Astrocyte (in vitro differentiated cells and primary cell): Measurements from ENCODE around the gene NKIRAS1. TPM values are rescaled to one million over a fixed set of nuclear protein-coding genes. Genes with fewer than 3 reads are reported as not detected.
A peak's percentile ranks its signal among the peaks of the same experiment; 100 is the strongest.

Source experiments
- DNase-seq: peaks from one replicate; pipeline ENCODE4 v3.0.0-alpha.2; 2010; ENCODE audit warnings: low read depth
- FAIRE-seq: peaks from 2 replicates; lab custom pipeline; 2011; peaks lifted over from hg19 to GRCh38; lab: Jason Lieb, UNC
- H2AFZ ChIP-seq: 2 replicates; pipeline ENCODE4 v1.6.0; 2012; ENCODE audit warnings: low read depth, low read length, inconsistent platforms
- H3K27ac ChIP-seq: 2 replicates; pipeline ENCODE4 v1.5.1; 2011; ENCODE audit warnings: low read depth, low read length, inconsistent platforms
- H3K27me3 ChIP-seq: 2 replicates; pipeline ENCODE4 v1.6.0; 2011; ENCODE audit warnings: low read length, inconsistent platforms; ENCODE audit not compliant: insufficient read depth
- H3K36me3 ChIP-seq: 2 replicates; pipeline ENCODE4 v1.5.1; 2011; ENCODE audit warnings: low read length, inconsistent platforms; ENCODE audit not compliant: insufficient read depth
- H3K4me1 ChIP-seq: 2 replicates; pipeline ENCODE4 v1.5.1; 2011; ENCODE audit warnings: low read length, inconsistent platforms; ENCODE audit not compliant: insufficient read depth
- H3K4me2 ChIP-seq: 2 replicates; pipeline ENCODE4 v1.6.0; 2012; ENCODE audit warnings: low read length, inconsistent platforms
- H3K4me3 ChIP-seq: 2 replicates; pipeline ENCODE4 v1.5.1; 2011; ENCODE audit warnings: low read depth, mild to moderate bottlenecking, low read length, inconsistent platforms; ENCODE audit not compliant: insufficient read depth
- H3K79me2 ChIP-seq: 2 replicates; pipeline ENCODE4 v1.6.0; 2012; ENCODE audit warnings: mild to moderate bottlenecking, low read length, inconsistent platforms; ENCODE audit not compliant: insufficient read depth
- H3K9ac ChIP-seq: 2 replicates; pipeline ENCODE4 v1.6.0; 2012; ENCODE audit warnings: mild to moderate bottlenecking, low read length, inconsistent platforms
- H3K9me3 ChIP-seq: 2 replicates; pipeline ENCODE4 v1.5.1; 2012; ENCODE audit warnings: low read depth, mild to moderate bottlenecking, low read length, inconsistent platforms; ENCODE audit not compliant: insufficient read depth
- H4K20me1 ChIP-seq: 2 replicates; pipeline ENCODE4 v1.6.0; 2012; ENCODE audit warnings: low read length, inconsistent platforms; ENCODE audit not compliant: insufficient read depth
- H3K27ac Mint-ChIP-seq: one replicate; pipeline ENCODE4 v1.8.0; 2021; ENCODE audit warnings: mild to moderate bottlenecking, mixed read lengths; ENCODE audit not compliant: unreplicated experiment
- H3K27me3 Mint-ChIP-seq: one replicate; pipeline ENCODE4 v1.8.0; 2021; ENCODE audit warnings: low read depth, mixed read lengths; ENCODE audit not compliant: unreplicated experiment
- H3K36me3 Mint-ChIP-seq: one replicate; pipeline ENCODE4 v1.8.0; 2021; ENCODE audit warnings: low read depth, mixed read lengths; ENCODE audit not compliant: unreplicated experiment
- H3K4me1 Mint-ChIP-seq: one replicate; pipeline ENCODE4 v1.8.0; 2021; ENCODE audit warnings: low read depth, mixed read lengths; ENCODE audit not compliant: unreplicated experiment
- H3K4me3 Mint-ChIP-seq: one replicate; pipeline ENCODE4 v1.8.0; 2021; ENCODE audit warnings: mild to moderate bottlenecking, moderate library complexity, mixed read lengths; ENCODE audit not compliant: unreplicated experiment
- H3K9me3 Mint-ChIP-seq: one replicate; pipeline ENCODE4 v1.8.0; 2021; ENCODE audit warnings: mild to moderate bottlenecking, mixed read lengths; ENCODE audit not compliant: unreplicated experiment
- CTCF ChIP-seq: IDR thresholded peaks from 2 replicates; pipeline ENCODE4 v1.5.1; 2011; ENCODE audit warnings: low read depth, mild to moderate bottlenecking, inconsistent platforms, low read length, moderate library complexity; ENCODE audit not compliant: insufficient read depth
- EZH2 ChIP-seq: IDR thresholded peaks from 2 replicates; pipeline ENCODE4 v1.6.1; 2012; ENCODE audit warnings: mild to moderate bottlenecking, low read length, inconsistent platforms; ENCODE audit not compliant: insufficient read depth
- total RNA-seq: library from RNA; stranded (reverse); gene quantifications from 2 replicates; pipeline ENCODE4 v1.2.1, GENCODE V29; 2021

The NKIRAS1 gene
- total RNA-seq, 1 donor from 2014 or later = 11.0 TPM

GRCh38 chr3:23874359-23875112 lies 42.3 kb downstream of the NKIRAS1 start:
- Mint-ChIP-seq H3K9me3 (peaks cover 1% of the 10 kb centered on the region), H3K4me1 (peaks cover 42% of the 10 kb centered on the region), H3K27ac (peak overlapping the region; percentile 83), H3K4me3 (no peak overlapping the region), H3K27me3 (no peaks in the 10 kb centered on the region), H3K36me3 (peaks cover 6% of the 10 kb centered on the region)
- Histone ChIP-seq H2AFZ (no peak overlapping the region), H3K27me3 (no peaks in the 10 kb centered on the region), H3K9me3 (peaks cover 2% of the 10 kb centered on the region), H3K9ac (peak overlapping the region; percentile 16), H3K4me2 (peak overlapping the region; percentile 57), H3K36me3 (peaks cover 2% of the 10 kb centered on the region), H3K27ac (peak overlapping the region; percentile 37), H3K4me3 (no peak overlapping the region), H4K20me1 (peaks cover 67% of the 10 kb centered on the region), H3K4me1 (peaks cover 32% of the 10 kb centered on the region), H3K79me2 (peaks cover 48% of the 10 kb centered on the region)
- TF ChIP-seq CTCF (no peak), EZH2 (no peak)
- DNase-seq (peak; percentile 88), FAIRE-seq (peak; percentile 13)

DNA sequence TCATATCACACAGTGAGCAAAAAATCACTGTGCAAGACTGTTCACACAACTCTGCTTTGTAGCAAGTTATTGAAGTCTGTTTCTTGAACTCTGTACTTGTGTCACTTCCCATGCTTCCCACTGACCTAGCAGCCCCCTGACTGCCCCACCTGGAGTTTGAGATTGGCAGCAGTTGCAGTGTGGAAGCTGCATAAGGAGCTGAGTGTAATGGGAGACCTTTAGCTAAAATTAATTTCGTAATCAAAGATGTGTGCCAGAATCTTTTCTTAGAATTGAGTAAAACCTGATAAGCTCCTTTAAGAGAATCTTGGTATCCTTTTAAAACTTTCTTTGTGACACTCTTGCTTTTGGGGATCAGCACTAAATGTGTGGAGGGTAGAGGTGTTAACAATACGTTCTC lies 42.8 kb downstream of the NKIRAS1 start:
- Histone ChIP-seq H3K27ac (no peak overlapping the region), H3K9ac (peak overlapping the region; percentile 16)
- H3K9me3 Mint-ChIP-seq = no peaks in the 10 kb centered on the region

More for the DNA sequence above, 42.8 kb downstream of the NKIRAS1 start:
- peaks cover 2% of the 10 kb centered on the region for H3K36me3 ChIP-seq
- H3K4me3 Mint-ChIP-seq = no peak overlapping the region
- H3K36me3 Mint-ChIP-seq = no peaks in the 10 kb centered on the region
- H2AFZ ChIP-seq = no peak overlapping the region
- H3K4me2 ChIP-seq = peak overlapping the region; percentile 57
- no peaks in the 10 kb centered on the region for H3K27me3 Mint-ChIP-seq
- H3K79me2 ChIP-seq = peaks cover 46% of the 10 kb centered on the region
- FAIRE-seq (no peak), DNase-seq (no peak)
- H3K4me1 Mint-ChIP-seq = peaks cover 42% of the 10 kb centered on the region
- no peak for TF ChIP-seq EZH2
- no peak for TF ChIP-seq CTCF
- H3K9me3 ChIP-seq = peaks cover 2% of the 10 kb centered on the region
- H3K27me3 ChIP-seq = no peaks in the 10 kb centered on the region
- no peak overlapping the region for H3K4me3 ChIP-seq
- H3K4me1 ChIP-seq = peaks cover 32% of the 10 kb centered on the region
- H3K27ac Mint-ChIP-seq = no peak overlapping the region
- H4K20me1 ChIP-seq = peaks cover 67% of the 10 kb centered on the region
